Measurements from ENCODE around the gene NIM1K.

NIM1K gene

GRCh38 chr5:43215073-43215631, 23.1 kb downstream of the NIM1K start:
- DNase-seq (ENCODE audit: low read depth, low spot score): no peak
- no peak overlapping the region for H3K4me3 ChIP-seq (ENCODE audit: low read length)

DNA sequence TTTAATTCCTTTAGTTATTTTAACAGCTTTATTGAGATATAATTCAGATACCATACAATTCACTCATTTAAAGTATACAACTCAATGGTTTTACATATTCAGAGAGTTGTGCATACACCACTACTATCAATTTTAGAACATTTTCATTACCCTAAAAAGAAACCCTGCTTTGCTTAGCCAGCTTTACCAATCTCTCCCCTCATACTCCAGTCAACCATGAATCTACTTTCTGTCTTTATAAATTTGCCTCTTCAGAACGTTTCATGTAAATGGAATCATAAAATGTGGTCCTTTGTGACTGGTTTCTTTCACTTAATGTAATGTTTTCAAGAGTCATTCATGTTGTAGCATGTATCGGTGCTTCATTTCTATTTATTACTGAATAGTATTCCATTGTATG, 24.9 kb downstream of the NIM1K start:
- no peak overlapping the region for H3K4me3 ChIP-seq (ENCODE audit: low read length)
- no peak for DNase-seq (ENCODE audit: low read depth, low spot score)

DNA sequence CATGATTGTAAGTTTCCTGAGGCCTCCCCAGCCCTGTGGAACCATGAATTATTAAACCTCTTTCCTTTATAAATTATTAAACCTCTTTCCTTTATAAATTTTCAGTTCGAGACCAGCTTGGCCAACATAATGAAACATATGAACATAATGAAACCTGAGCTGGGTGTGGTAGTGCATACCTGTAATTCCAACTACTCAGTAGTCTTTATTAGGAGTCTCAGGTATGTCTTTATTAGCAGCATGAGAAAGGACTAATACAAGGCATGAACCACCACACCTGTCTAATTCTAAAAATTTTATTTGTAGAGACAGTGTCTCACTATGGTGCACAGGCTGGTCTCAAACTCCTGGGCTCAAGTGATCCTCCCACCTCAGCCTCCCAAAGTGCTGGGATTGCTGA, 27.1 kb downstream of the NIM1K start:
- H3K4me3 ChIP-seq (ENCODE audit: low read length): no peak overlapping the region
- DNase-seq (ENCODE audit: low read depth, low spot score): no peak

DNA sequence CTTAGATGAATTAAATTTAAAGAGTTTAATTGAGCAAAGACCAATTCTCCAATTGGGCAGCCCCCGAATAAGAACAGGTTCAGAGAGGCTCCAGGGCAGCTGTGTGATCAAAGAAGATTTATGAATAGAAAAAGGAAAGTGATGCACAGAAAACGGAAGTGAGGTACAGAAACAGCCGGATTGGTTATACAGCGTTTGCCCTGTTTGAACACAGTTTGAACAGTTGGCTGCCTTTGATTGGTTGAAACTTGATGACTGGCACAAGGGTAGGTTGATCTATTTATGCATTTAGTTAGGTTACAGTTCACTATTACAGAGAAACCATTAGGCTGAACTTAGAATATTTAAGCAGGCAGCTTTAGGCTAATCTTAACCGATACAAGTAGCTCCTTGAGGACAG, 29.5 kb downstream of the NIM1K start:
- no peak for DNase-seq (ENCODE audit: low read depth, low spot score)
- no peak overlapping the region for H3K4me3 ChIP-seq (ENCODE audit: low read length)

DNA sequence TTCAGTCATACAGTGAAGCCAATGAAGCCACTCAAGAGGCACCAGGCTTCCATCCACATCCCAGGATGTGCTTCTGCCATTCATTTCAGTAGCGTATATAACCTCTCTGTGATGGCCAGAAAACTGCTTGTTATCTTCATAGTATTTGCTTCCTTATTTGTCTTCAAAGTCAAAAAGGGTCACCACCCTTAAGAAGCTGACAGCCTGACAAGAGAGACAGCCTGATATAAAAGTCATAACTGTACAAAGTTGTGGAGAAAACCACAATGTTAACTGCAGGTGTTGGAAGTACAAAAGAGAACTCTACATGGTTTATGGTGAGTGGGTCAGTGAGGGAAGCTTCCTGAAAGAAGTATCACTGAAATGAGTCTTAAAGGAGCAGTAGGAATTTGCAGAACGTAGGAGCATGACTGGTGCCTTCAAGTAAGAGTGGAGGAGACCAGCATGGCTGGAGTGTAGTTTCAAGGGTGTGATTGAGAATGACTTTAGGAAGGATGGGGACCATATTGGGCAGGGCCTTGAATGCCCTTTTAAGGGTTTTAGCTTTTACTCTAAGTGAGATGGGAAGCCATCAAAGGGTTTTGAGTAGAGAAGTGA, 33.7 kb downstream of the NIM1K start:
- no peak overlapping the region for H3K4me3 ChIP-seq (ENCODE audit: low read length)
- DNase-seq (ENCODE audit: low read depth, low spot score): peak; percentile 73

- DNase-seq (ENCODE audit: low read depth, low spot score): no peak
- no peak overlapping the region for H3K4me3 ChIP-seq (ENCODE audit: low read length)
Observed at GRCh38 chr5:43227655-43228054, 35.6 kb downstream of the NIM1K start.

DNA sequence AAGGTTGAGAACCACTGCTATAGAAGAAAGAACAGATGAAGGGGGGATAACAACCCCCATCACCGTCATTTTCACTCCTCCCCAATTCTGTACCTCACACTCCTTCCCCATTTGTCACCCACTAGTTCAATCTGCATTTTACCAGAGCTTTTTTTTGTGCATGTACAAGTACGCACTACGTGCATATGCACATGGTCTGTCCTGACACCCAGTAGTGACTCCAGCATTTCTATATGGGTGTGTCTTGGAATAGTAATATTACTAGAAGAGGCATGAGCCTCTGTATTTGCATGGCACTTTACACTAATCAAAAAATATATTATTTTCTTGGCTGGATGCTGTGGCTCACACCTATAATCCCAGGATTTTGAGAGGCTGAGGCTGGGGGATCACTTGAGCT, 38.7 kb downstream of the NIM1K start:
- H3K4me3 ChIP-seq (ENCODE audit: low read length): no peak overlapping the region

DNA sequence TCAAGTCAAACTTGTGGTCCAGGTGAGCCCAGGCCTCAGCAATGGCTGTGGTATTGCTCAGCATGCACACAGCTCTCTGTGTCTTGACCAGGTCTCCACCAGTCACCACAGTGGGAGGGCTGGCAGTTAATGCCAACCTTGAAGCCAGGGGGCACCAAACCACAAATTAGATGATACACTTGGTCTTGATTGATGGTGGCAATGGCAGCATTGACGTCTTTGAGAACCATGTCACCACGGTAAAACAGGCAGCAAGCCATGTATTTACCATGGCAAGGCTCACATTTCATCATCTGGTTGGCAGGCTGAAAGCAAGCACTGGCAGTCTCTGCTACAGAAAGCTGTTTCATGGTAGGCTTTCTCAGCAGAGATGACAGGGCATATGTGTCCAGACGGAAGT, 40.0 kb downstream of the NIM1K start:
- DNase-seq (ENCODE audit: low read depth, low spot score): no peak
- H3K4me3 ChIP-seq (ENCODE audit: low read length): no peak overlapping the region

More for the DNA sequence above, 38.7 kb downstream of the NIM1K start:
- DNase-seq (ENCODE audit: low read depth, low spot score): no peak

GRCh38 chr5:43232943-43233833, 41.2 kb downstream of the NIM1K start:
- DNase-seq (ENCODE audit: low read depth, low spot score): no peak
- H3K4me3 ChIP-seq (ENCODE audit: low read length): no peak overlapping the region

DNA sequence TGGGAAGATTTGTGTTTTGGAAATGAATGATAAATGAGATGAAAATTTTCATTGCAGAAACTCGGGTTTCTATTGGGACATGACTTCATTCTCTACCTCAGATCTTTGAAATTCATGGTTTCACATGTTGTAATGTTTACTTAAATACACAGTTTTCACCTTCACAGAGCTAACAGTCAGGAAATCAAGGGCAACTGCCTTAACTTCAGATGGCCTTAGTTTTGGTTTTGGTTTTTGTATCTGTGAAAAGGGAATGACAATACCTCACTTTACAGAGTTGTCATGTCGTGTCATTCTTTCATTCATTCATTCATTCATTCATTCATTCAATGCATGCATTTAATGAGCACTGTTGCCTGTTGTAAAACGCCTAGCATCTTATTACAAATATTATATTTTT, 41.9 kb downstream of the NIM1K start:
- DNase-seq (ENCODE audit: low read depth, low spot score): no peak
- H3K4me3 ChIP-seq (ENCODE audit: low read length): no peak overlapping the region

GRCh38 chr5:43236653-43237355, 44.8 kb downstream of the NIM1K start:
- no peak for DNase-seq (ENCODE audit: low read depth, low spot score)
- no peak overlapping the region for H3K4me3 ChIP-seq (ENCODE audit: low read length)

DNA sequence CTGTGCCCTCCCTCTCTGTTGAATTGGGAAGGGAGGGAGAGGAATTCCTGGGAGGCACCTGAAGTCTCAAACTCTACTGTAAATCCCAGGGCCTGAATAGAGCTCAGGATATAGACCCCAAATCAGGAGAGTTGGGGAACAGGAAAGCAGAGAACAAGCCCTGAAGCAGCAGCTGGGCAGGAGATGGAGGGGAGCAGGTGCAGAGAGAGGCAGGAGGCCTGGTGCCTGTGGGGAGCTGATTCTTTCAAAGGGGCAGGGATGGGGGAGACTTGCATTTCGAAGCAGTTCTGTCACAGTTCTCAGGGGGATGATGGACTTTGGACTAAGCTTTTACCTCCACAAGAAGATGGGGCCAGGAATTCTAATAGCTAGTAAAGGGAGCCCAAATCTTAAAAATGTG, 50.2 kb downstream of the NIM1K start:
- DNase-seq (ENCODE audit: low read depth, low spot score): no peak
- H3K4me3 ChIP-seq (ENCODE audit: low read length): no peak overlapping the region

- no peak overlapping the region for H3K4me3 ChIP-seq (ENCODE audit: low read length)
- DNase-seq (ENCODE audit: low read depth, low spot score): no peak
Observed at GRCh38 chr5:43243270-43243669, 51.2 kb downstream of the NIM1K start.

GRCh38 chr5:43244823-43245565, 53.0 kb downstream of the NIM1K start:
- H3K4me3 ChIP-seq (ENCODE audit: low read length): no peak overlapping the region
- no peak for DNase-seq (ENCODE audit: low read depth, low spot score)

DNA sequence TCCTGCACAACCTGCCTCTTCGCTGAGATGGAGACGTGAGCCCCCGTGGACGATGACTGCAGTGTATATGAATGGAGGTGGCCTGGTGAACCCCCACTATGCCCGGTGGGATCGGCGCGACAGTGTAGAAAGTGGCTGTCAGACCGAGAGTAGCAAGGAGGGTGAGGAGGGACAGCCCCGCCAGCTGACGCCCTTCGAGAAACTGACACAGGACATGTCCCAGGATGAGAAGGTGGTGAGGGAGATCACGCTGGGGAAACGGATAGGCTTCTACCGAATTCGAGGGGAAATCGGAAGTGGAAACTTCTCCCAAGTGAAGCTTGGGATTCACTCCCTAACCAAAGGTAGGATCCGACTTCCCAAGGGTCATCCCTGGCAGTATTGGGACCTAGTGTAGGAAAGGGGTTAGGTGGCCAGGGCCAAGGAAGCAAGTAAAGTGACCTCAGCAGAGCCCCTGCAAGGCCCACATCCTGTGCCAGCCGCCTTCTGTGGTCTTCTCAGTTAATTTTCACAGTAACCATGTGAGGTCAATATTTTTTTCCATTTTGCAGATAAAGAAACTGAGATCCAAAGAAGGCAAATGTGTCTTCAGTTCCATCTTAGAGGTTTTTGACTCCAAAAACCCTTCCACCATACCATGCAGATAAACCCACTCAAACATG, 53.8 kb downstream of the NIM1K start:
- H3K4me3 ChIP-seq (ENCODE audit: low read length): no peak overlapping the region
- no peak for DNase-seq (ENCODE audit: low read depth, low spot score)

DNA sequence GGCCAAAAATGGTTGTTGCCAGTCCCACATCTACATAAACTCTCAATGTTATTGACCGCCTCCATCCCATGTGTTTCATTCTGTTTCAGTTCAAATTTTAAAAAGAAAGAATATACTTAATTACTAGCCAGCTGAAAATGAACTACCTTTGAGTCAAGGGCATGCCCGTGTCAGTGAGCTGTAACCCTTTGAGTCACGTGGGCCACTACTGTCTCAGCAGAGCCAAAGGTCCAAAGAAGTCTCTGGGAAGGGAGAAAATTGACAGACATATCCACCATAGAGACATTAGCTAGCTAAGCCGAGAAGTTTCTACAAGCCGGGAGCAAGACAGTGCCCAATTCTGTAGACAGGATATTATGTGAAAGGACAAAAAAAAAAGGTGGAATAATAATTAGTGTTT, 59.7 kb downstream of the NIM1K start:
- no peak for DNase-seq (ENCODE audit: low read depth, low spot score)
- H3K4me3 ChIP-seq (ENCODE audit: low read length): no peak overlapping the region

DNA sequence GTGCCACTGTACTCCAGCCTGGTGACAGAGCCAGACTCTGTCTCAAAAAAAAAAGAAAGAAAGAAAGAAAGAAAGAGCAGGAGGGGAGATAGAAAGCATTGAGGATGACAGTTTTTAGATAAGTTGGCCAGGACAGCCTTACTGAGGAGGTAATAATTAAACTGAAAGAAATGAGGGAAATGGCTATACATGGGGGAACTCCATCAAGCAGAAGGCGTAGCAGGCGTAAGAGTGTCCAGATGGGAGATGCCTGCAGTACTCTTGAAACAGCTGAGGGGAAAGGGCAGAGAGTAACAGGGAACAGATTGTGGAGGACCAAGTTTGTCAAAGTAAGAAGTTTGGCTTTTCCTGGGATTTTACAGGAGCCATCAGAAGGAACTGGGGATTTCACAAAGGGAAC, 63.7 kb downstream of the NIM1K start:
- H3K4me3 ChIP-seq (ENCODE audit: low read length): no peak overlapping the region

DNA sequence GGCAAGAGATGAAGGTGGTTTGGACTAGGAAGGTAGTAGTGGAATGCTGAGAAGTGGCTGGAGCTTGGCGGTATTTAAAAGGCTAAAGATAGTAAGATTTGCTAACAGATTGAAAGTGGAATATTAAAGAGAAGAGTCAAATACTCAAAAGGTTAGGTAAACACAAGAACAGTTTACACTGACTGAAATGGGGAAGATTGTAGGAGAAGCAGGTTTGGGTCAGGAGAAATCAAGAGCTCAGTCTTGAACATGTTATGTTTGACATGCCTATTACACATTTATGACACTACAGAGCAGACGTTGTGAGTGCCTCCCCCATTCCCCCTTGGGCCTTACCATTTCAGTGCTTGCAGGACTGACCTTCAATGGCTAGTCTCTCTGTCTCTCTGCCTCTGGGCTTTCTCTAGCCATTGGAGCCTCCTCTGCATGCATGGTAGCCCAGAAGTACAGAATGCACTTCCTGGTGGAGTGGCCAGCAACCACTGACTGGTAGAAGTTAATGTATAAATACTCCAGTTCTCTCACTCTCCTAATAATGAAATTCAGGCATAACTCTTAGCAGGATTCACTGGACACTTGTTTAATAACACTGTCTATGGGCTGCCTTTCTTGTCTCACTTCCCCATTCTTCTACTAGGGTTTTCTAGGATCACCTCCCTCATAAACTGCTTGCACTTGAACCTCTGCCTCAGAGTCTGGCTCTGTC, 64.4 kb downstream of the NIM1K start:
- no peak overlapping the region for H3K4me3 ChIP-seq (ENCODE audit: low read length)
- DNase-seq (ENCODE audit: low read depth, low spot score): no peak

More for the DNA sequence above, 63.7 kb downstream of the NIM1K start:
- DNase-seq (ENCODE audit: low read depth, low spot score): no peak

All from Jurkat, Clone E6-1 (cell line).